H1 (cell line): Measurements from ENCODE around the gene ZDHHC11B. TPM values are rescaled to one million over a fixed set of nuclear protein-coding genes. Genes with fewer than 3 reads are reported as not detected.

Experiments
- CTCF ChIA-PET: fragments of 300-600 bp; sonication (Branson Sonifier 250); formaldehyde crosslinking; loops from one replicate; lab custom pipeline; 2021; ENCODE audit not compliant: partially characterized antibody; lab: Charles Lee
- POLR2A ChIA-PET: fragments of 300-600 bp; sonication (Branson Sonifier 250); formaldehyde crosslinking; loops from one replicate; lab custom pipeline; 2021; ENCODE audit warnings: inconsistent platforms; ENCODE audit not compliant: partially characterized antibody; lab: Charles Lee
- DNase-seq, 2 experiments: peaks; one replicate each; pipeline versions ENCODE4 v3.0.0 to v3.0.0-alpha.2; 2010 to 2022; ENCODE audit warnings: low spot score in 2 of 2, low read depth in 1 of 2, mixed read lengths in 1 of 2
- FAIRE-seq: peaks from 2 replicates; lab custom pipeline; 2011; peaks lifted over from hg19 to GRCh38; lab: Jason Lieb, UNC
- H2AFZ ChIP-seq: 2 replicates; pipeline ENCODE4 v1.8.1; 2012; ENCODE audit warnings: low read length, inconsistent platforms
- H2AK5ac ChIP-seq: 2 replicates; pipeline ENCODE4 v1.6.1; 2013; ENCODE audit warnings: low read depth, low read length
- H2BK120ac ChIP-seq: replicated peaks from 2 replicates; pipeline ENCODE3; 2013; ENCODE audit warnings: low read depth, low read length, inconsistent platforms
- H2BK12ac ChIP-seq: 2 replicates; pipeline ENCODE4 v1.6.1; 2013; ENCODE audit warnings: low read depth, low read length
- H2BK15ac ChIP-seq: 2 replicates; pipeline ENCODE4 v1.6.1; 2013; ENCODE audit warnings: low read length
- H2BK20ac ChIP-seq: 2 replicates; pipeline ENCODE4 v1.6.1; 2013; ENCODE audit warnings: low read length
- H2BK5ac ChIP-seq: 2 replicates; pipeline ENCODE4 v1.6.1; 2013; ENCODE audit warnings: low read depth, low read length
- H3K14ac ChIP-seq: 2 replicates; pipeline ENCODE4 v1.6.1; 2013; ENCODE audit warnings: inconsistent platforms; ENCODE audit not compliant: insufficient read length
- H3K18ac ChIP-seq: 2 replicates; pipeline ENCODE4 v1.6.1; 2013; ENCODE audit warnings: low read length; ENCODE audit errors: extremely low read depth
- H3K23ac ChIP-seq: 2 replicates; pipeline ENCODE4 v1.6.1; 2013; ENCODE audit warnings: inconsistent platforms; ENCODE audit not compliant: insufficient read length
- H3K23me2 ChIP-seq: 2 replicates; pipeline ENCODE4 v1.6.1; 2013; ENCODE audit warnings: low read depth, low read length
- H3K27ac ChIP-seq: 2 replicates; pipeline ENCODE4 v1.6.1; 2011; ENCODE audit warnings: low read depth, low read length, inconsistent platforms
- H3K27me3 ChIP-seq, 4 experiments: replicated peaks in 1 of 4; 1 replicate in 1 of 4; 2 replicates in 3 of 4; pipeline versions ENCODE4 v1.6.1 to v1.8.1; 2011 to 2013; ENCODE audit warnings: low read length in 3 of 4, mild to moderate bottlenecking in 3 of 4, inconsistent platforms in 2 of 4, mixed read lengths in 2 of 4, moderate library complexity in 1 of 4; ENCODE audit not compliant: control insufficient read depth in 3 of 4, insufficient read depth in 3 of 4; ENCODE audit errors: extremely low read depth in 1 of 4
- H3K36me3 ChIP-seq, 4 experiments: 2 replicates each; pipeline versions ENCODE4 v1.6.1 to v1.8.1; 2011 to 2013; ENCODE audit warnings: mild to moderate bottlenecking in 4 of 4, low read length in 3 of 4, moderate library complexity in 2 of 4, control low read depth in 1 of 4, inconsistent platforms in 1 of 4; ENCODE audit not compliant: insufficient read depth in 4 of 4, control insufficient read depth in 2 of 4
- H3K4ac ChIP-seq: replicated peaks from 2 replicates; pipeline ENCODE3; 2013; ENCODE audit warnings: low read length, low read depth, mixed read lengths, inconsistent platforms; ENCODE audit not compliant: insufficient read length
- H3K4me1 ChIP-seq, 4 experiments: replicated peaks in 1 of 4; 1 replicate in 1 of 4; 2 replicates in 3 of 4; pipeline versions ENCODE4 v1.6.1 to v1.8.1; 2011 to 2013; ENCODE audit warnings: low read length in 3 of 4, inconsistent platforms in 2 of 4, mixed read lengths in 1 of 4; ENCODE audit not compliant: insufficient read depth in 4 of 4, control insufficient read depth in 3 of 4
- H3K4me2 ChIP-seq, 2 experiments: 2 replicates each; pipeline versions ENCODE4 v1.6.1 to v1.8.1; 2011 to 2013; ENCODE audit warnings: low read depth in 2 of 2, low read length in 2 of 2, control low read depth in 1 of 2, inconsistent platforms in 1 of 2, mild to moderate bottlenecking in 1 of 2; ENCODE audit not compliant: insufficient read depth in 1 of 2
- H3K4me3 ChIP-seq, 4 experiments: fragments of 200-600, 300-600 bp in 1 of 4; sonication (generic), shearing (Covaris generic), sonication (Bioruptor Twin) in 1 of 4; 2 replicates each; pipeline versions ENCODE4 v1.5.1 to v1.8.1; 2011 to 2016; ENCODE audit warnings: low read length in 4 of 4, low read depth in 3 of 4, control low read depth in 2 of 4, inconsistent platforms in 2 of 4, mild to moderate bottlenecking in 2 of 4, mixed read lengths in 1 of 4, moderate library complexity in 1 of 4; ENCODE audit not compliant: insufficient read depth in 2 of 4; ENCODE audit errors: extremely low read depth in 1 of 4
- H3K56ac ChIP-seq: replicated peaks from 2 replicates; pipeline ENCODE3; 2013; ENCODE audit warnings: low read depth, mild to moderate bottlenecking, mixed read lengths, low read length, inconsistent platforms; ENCODE audit not compliant: insufficient read length
- H3K79me1 ChIP-seq: 2 replicates; pipeline ENCODE4 v1.6.1; 2013; ENCODE audit warnings: low read depth, low read length, control low read depth
- H3K79me2 ChIP-seq, 2 experiments: 2 replicates each; pipeline versions ENCODE4 v1.6.1 to v1.8.1; 2012 to 2013; ENCODE audit warnings: low read length in 2 of 2, mild to moderate bottlenecking in 2 of 2, inconsistent platforms in 1 of 2; ENCODE audit not compliant: insufficient read depth in 2 of 2, control insufficient read depth in 1 of 2
- H3K9ac ChIP-seq, 4 experiments: replicated peaks in 1 of 4; 1 replicate in 1 of 4; 2 replicates in 3 of 4; pipeline versions ENCODE4 v1.6.1 to v1.8.1; 2011 to 2013; ENCODE audit warnings: low read depth in 3 of 4, low read length in 3 of 4, control low read depth in 2 of 4, mild to moderate bottlenecking in 2 of 4, moderate library complexity in 2 of 4, inconsistent platforms in 1 of 4; ENCODE audit errors: extremely low read depth in 1 of 4
- H3K9me3 ChIP-seq, 2 experiments: 2 replicates each; pipeline versions ENCODE4 v1.6.1 to v1.8.1; 2012 to 2013; ENCODE audit warnings: mild to moderate bottlenecking in 2 of 2, moderate library complexity in 2 of 2, control low read depth in 1 of 2, inconsistent platforms in 1 of 2, low read depth in 1 of 2, low read length in 1 of 2, mixed read lengths in 1 of 2; ENCODE audit not compliant: insufficient read depth in 2 of 2
- H4K20me1 ChIP-seq, 2 experiments: replicated peaks in 1 of 2; 2 replicates each; pipeline versions ENCODE3 to v1.8.1; 2011 to 2013; ENCODE audit warnings: inconsistent platforms in 2 of 2, low read length in 2 of 2, mild to moderate bottlenecking in 1 of 2; ENCODE audit not compliant: insufficient read depth in 2 of 2, control insufficient read depth in 1 of 2
- H4K5ac ChIP-seq: 2 replicates; pipeline ENCODE4 v1.6.1; 2013; ENCODE audit warnings: low read length, low read depth, mixed read lengths, inconsistent platforms; ENCODE audit not compliant: insufficient read length
- H4K8ac ChIP-seq: 2 replicates; pipeline ENCODE4 v1.8.0; 2013; ENCODE audit warnings: mild to moderate bottlenecking, moderate library complexity, low read length, inconsistent platforms; ENCODE audit not compliant: insufficient read depth; ENCODE audit errors: extremely low read depth
- H4K91ac ChIP-seq: replicated peaks from 2 replicates; pipeline ENCODE3; 2013; ENCODE audit warnings: low read length, mixed read lengths, inconsistent platforms; ENCODE audit not compliant: insufficient read length
- ASH2L ChIP-seq: fragments of 200-600, 300-600 bp; sonication (generic); IDR thresholded peaks from one replicate; pipeline ENCODE4 v1.7.1; 2017; ENCODE audit warnings: low read length
- CEBPB ChIP-seq: IDR thresholded peaks from 2 replicates; pipeline ENCODE4 v1.6.1; 2012; ENCODE audit warnings: low read depth, low read length
- HDAC2 ChIP-seq, 2 experiments: fragments of 300-600 bp in 1 of 2; sonication (generic) in 1 of 2; IDR thresholded peaks; 2 replicates each; pipeline ENCODE4 v1.6.1; 2011 to 2012; ENCODE audit warnings: low read depth in 2 of 2, low read length in 2 of 2, mild to moderate bottlenecking in 2 of 2, moderate library complexity in 2 of 2, borderline replicate concordance in 1 of 2, inconsistent platforms in 1 of 2
- JUND ChIP-seq: IDR thresholded peaks from 2 replicates; pipeline ENCODE4 v1.6.1; 2011; ENCODE audit warnings: mild to moderate bottlenecking, improper control_type of control experiment, low read length
- MAFK ChIP-seq: IDR thresholded peaks from 2 replicates; pipeline ENCODE4 v1.6.1; 2012; ENCODE audit warnings: low read depth, mild to moderate bottlenecking, improper control_type of control experiment, low read length
- NRF1 ChIP-seq: IDR thresholded peaks from 2 replicates; pipeline ENCODE4 v1.6.1; 2011; ENCODE audit warnings: mild to moderate bottlenecking, low read depth, low read length, improper control_type of control experiment
- RAD21 ChIP-seq, 2 experiments: IDR thresholded peaks in 1 of 2; conservative IDR thresholded peaks in 1 of 2; 2 replicates each; pipeline ENCODE4 v1.6.1; 2011; ENCODE audit warnings: low read depth in 2 of 2, low read length in 2 of 2, improper control_type of control experiment in 1 of 2, inconsistent platforms in 1 of 2, mild to moderate bottlenecking in 1 of 2, moderate library complexity in 1 of 2
- RFX5 ChIP-seq: IDR thresholded peaks from 2 replicates; pipeline ENCODE4 v1.6.1; 2011; ENCODE audit warnings: low read depth, low read length, improper control_type of control experiment, borderline replicate concordance
- SP2 ChIP-seq: IDR thresholded peaks from 2 replicates; pipeline ENCODE4 v1.6.1; 2012; ENCODE audit warnings: mild to moderate bottlenecking, low read length, inconsistent platforms
- SRF ChIP-seq: IDR thresholded peaks from 2 replicates; pipeline ENCODE4 v1.6.1; 2011; ENCODE audit warnings: mild to moderate bottlenecking, low read depth, low read length, moderate library complexity
- USF2 ChIP-seq: IDR thresholded peaks from 2 replicates; pipeline ENCODE4 v1.6.1; 2011; ENCODE audit warnings: low read length, improper control_type of control experiment
- WGBS, 2 experiments: shearing (Covaris generic) in 1 of 2; methylation state at CpG; one replicate each; pipeline versions ENCODE4 v1.1.6 to v1.1.7; 2013 to 2015; ENCODE audit warnings: low lambda C conversion rate in 2 of 2, mixed read lengths in 2 of 2, inconsistent platforms in 1 of 2, low coverage in 1 of 2, missing lambda C conversion rate in 1 of 2; ENCODE audit not compliant: insufficient replicate concordance in 2 of 2, insufficient coverage in 1 of 2, insufficient read length in 1 of 2; ENCODE audit errors: extremely low coverage in 1 of 2, missing lambda C conversion rate in 1 of 2; 5-methylcytosine and 5-hydroxymethylcytosine counted together
- polyA plus RNA-seq, 7 experiments: library from polyadenylated mRNA; depleted of rRNA in 3 of 7; stranded (reverse) in 5 of 7; unstranded in 2 of 7; fragments of >200 nt in 5 of 7; fragments of 200-250 nt in 2 of 7; gene quantifications; 1 replicate in 5 of 7; 2 replicates in 1 of 7; 4 replicates in 1 of 7; pipeline versions ENCODE4 v1.2.1 to v1.2.3, GENCODE V29; 2011 to 2013; ENCODE audit warnings: missing spikeins in 2 of 7, mixed read lengths in 2 of 7
- total RNA-seq: library from RNA; stranded (reverse); fragmentation: NEBNext Ultra II Directional; extraction: Animal tissue kit (Norgen Biotek cat#: 25700); gene quantifications from 2 replicates; pipeline ENCODE4 v1.2.1, GENCODE V29; 2021

Gene ZDHHC11B
- total and polyA plus RNA-seq, 2 of the 8 experiments (the other 6 are each of a cell fraction or from before 2014, with no cell fraction given): 0.29 to 2.5 TPM

GRCh38 chr5:673831-674629 is 110.5 kb downstream of the ZDHHC11B start:
- no peak overlapping the region for H3K9ac ChIP-seq
- no peaks in the 10 kb centered on the region for H3K23me2 ChIP-seq
- no peak overlapping the region for H2AK5ac ChIP-seq
- ChIA-PET CTCF (interaction anchor here (0.9 kb wide), 1 partner anchor 232 kb away, joined by 3 read pairs; no protein-coding TSS in a partner anchor), POLR2A (interaction anchor here (0.7 to 1.0 kb wide), 2 partner anchors 18 to 106 kb away, joined by 3 read pairs; no protein-coding TSS in a partner anchor)
- no peak overlapping the region for H4K5ac ChIP-seq
- H4K8ac ChIP-seq: peak overlapping the region; percentile 71; the same call in 1 of the 2 replicates
- no peaks in the 10 kb centered on the region for H3K79me2 ChIP-seq
- peaks cover 0 to 21% (median 10%) of the 10 kb centered on the region in 4 experiments; a peak in 6 of 7 replicates for H3K4me1 ChIP-seq
- no peak overlapping the region for H3K27ac ChIP-seq
- WGBS, 2 experiments: 87% methylated on average over 18 of the region's 27 CpGs; no CpG with 5 or more reads in 1 of the 2 experiments
- no peak overlapping the region for H3K23ac ChIP-seq
- H2BK20ac ChIP-seq: no peak overlapping the region
- DNase-seq: peak in 1 of 2 experiments; percentile 47
- H2BK12ac ChIP-seq: 0 out of 2 replicates have a peak overlapping the region, but pooled peaks have one; percentile 3
- no peak overlapping the region for H2BK15ac ChIP-seq
- no peak overlapping the region for H3K4me2 ChIP-seq
- H4K20me1 ChIP-seq: peaks cover 7 to 16% of the 10 kb centered on the region in 2 experiments
- H2AFZ ChIP-seq: no peak overlapping the region
- no peaks in the 10 kb centered on the region for H3K36me3 ChIP-seq
- FAIRE-seq: no peak
- H3K14ac ChIP-seq: no peak overlapping the region
- H3K9me3 ChIP-seq: no peaks in the 10 kb centered on the region
- no peak overlapping the region for H2BK120ac ChIP-seq
- no peak overlapping the region for H3K56ac ChIP-seq
- no peaks in the 10 kb centered on the region for H3K79me1 ChIP-seq
- H3K27me3 ChIP-seq: peaks cover 0 to 14% (median 6%) of the 10 kb centered on the region in 4 experiments; a peak in 3 of 7 replicates
- H3K4ac ChIP-seq: no peak overlapping the region
- no peak overlapping the region for H3K18ac ChIP-seq
- no peak overlapping the region for H4K91ac ChIP-seq
- H2BK5ac ChIP-seq: no peak overlapping the region
- no peak overlapping the region for H3K4me3 ChIP-seq
- TF ChIP-seq NRF1: no peak
- no peak for TF ChIP-seq USF2
- no peak for TF ChIP-seq SRF
- no peak for TF ChIP-seq HDAC2 (IDR thresholded peaks at IDR 0.05; ENCODE audit: borderline replicate concordance in 1 of 2, low read depth in 2 of 2, low read length in 2 of 2)
- no peak for TF ChIP-seq RAD21 (IDR thresholded peaks at IDR 0.05 in 1 of 2, conservative IDR thresholded peaks at IDR 0.05 in 1 of 2; ENCODE audit: low read depth in 2 of 2, low read length in 2 of 2)
- TF ChIP-seq CEBPB: no peak
- TF ChIP-seq SP2: no peak
- TF ChIP-seq ASH2L: no peak
- no peak for TF ChIP-seq JUND
- TF ChIP-seq RFX5: no peak
- no peak for TF ChIP-seq MAFK
